CD4-positive, alpha-beta memory T cell (primary cell): Measurements from ENCODE around the gene TMEM130. TPM values are rescaled to one million over a fixed set of nuclear protein-coding genes. Genes with fewer than 3 reads are reported as not detected.
"Not testable (repeated sequence)": the region's sequence is repeated elsewhere in the genome, so short reads cannot be mapped to it uniquely, and the experiment has no call there.

Source experiments
- CTCF ChIA-PET: fragments of 350-600 bp; sonication (Branson Sonifier 250); formaldehyde crosslinking; loops from one replicate; lab custom pipeline; 2021; ENCODE audit warnings: inconsistent platforms; ENCODE audit not compliant: partially characterized antibody; lab: Charles Lee
- POLR2A ChIA-PET: fragments of 350-600 bp; sonication (Branson Sonifier 250); formaldehyde crosslinking; loops from one replicate; lab custom pipeline; 2021; ENCODE audit not compliant: partially characterized antibody; lab: Charles Lee
- DNase-seq, 5 donors: peaks; one replicate each; pipeline versions ENCODE4 v3.0.0 to v3.0.0-alpha.2; 2020 to 2022; ENCODE audit warnings: mixed read lengths in 1 of 5
- H3K27ac ChIP-seq: one replicate; pipeline ENCODE4 v1.7.0; 2013; ENCODE audit warnings: low read depth, low read length
- H3K27me3 ChIP-seq: 2 replicates; pipeline ENCODE4 v1.7.0; 2013; ENCODE audit warnings: mild to moderate bottlenecking, low read length, moderate library complexity; ENCODE audit not compliant: insufficient read depth
- H3K36me3 ChIP-seq: 2 replicates; pipeline ENCODE4 v1.7.0; 2013; ENCODE audit warnings: mild to moderate bottlenecking, low read length, moderate library complexity; ENCODE audit not compliant: insufficient read depth
- H3K4me1 ChIP-seq: 2 replicates; pipeline ENCODE4 v1.7.0; 2013; ENCODE audit warnings: mild to moderate bottlenecking, low read length, moderate library complexity; ENCODE audit not compliant: insufficient read depth
- H3K4me3 ChIP-seq, 2 donors: one replicate each; pipeline ENCODE4 v1.7.0; 2013; ENCODE audit warnings: low read length in 2 of 2, mild to moderate bottlenecking in 1 of 2
- H3K9me3 ChIP-seq, 2 donors: one replicate each; pipeline ENCODE4 v1.7.0; 2013; ENCODE audit warnings: low read length in 2 of 2, control low read depth in 1 of 2; ENCODE audit not compliant: control insufficient read depth in 1 of 2
- H3K27ac Mint-ChIP-seq, 7 donors: one replicate each; pipeline ENCODE4 v1.8.0; 2020 to 2021; ENCODE audit warnings: mixed read lengths in 7 of 7, mild to moderate bottlenecking in 6 of 7, inconsistent platforms in 3 of 7, moderate library complexity in 3 of 7
- H3K27me3 Mint-ChIP-seq, 2 donors: one replicate each; pipeline ENCODE4 v1.8.0; 2020 to 2021; ENCODE audit warnings: mixed read lengths in 2 of 2
- H3K36me3 Mint-ChIP-seq, 2 donors: one replicate each; pipeline ENCODE4 v1.8.0; 2020 to 2021; ENCODE audit warnings: mixed read lengths in 2 of 2, inconsistent platforms in 1 of 2, mild to moderate bottlenecking in 1 of 2
- H3K4me1 Mint-ChIP-seq, 4 donors: one replicate each; pipeline ENCODE4 v1.8.0; 2020 to 2021; ENCODE audit warnings: mixed read lengths in 4 of 4, mild to moderate bottlenecking in 1 of 4
- H3K4me3 Mint-ChIP-seq, 8 donors: one replicate each; pipeline ENCODE4 v1.8.0; 2020 to 2021; ENCODE audit warnings: mixed read lengths in 8 of 8, mild to moderate bottlenecking in 7 of 8, moderate library complexity in 6 of 8, inconsistent platforms in 3 of 8
- H3K9me3 Mint-ChIP-seq, 8 donors: one replicate each; pipeline ENCODE4 v1.8.0; 2020 to 2021; ENCODE audit warnings: mixed read lengths in 8 of 8, mild to moderate bottlenecking in 5 of 8, inconsistent platforms in 3 of 8, moderate library complexity in 1 of 8
- intact Hi-C: fragments of 100-400 bp; cut with micrococcal nuclease; formaldehyde crosslinking; loops from one replicate; pipeline ENCODE4 v1.15.1; 2023
- polyA plus RNA-seq, 2 donors: library from polyadenylated mRNA; unstranded; fragments of 300-500 nt; fragmentation: Illumina TruSeq; gene quantifications; one replicate each; pipeline ENCODE4 v1.2.3, GENCODE V29; 2021
- total RNA-seq, 2 experiments: library from RNA; stranded (reverse); gene quantifications; one replicate each; pipeline ENCODE4 v1.2.3, GENCODE V29; 2021

Gene TMEM130
- total and polyA plus RNA-seq, 4 experiments from 2014 or later = not detected

- Mint-ChIP-seq H3K9me3 (peaks cover 0 to 1% (median 0%) of the 10 kb centered on the region in 8 donors), H3K4me3 (no peak overlapping the region), H3K27me3 (peaks cover 7 to 10% of the 10 kb centered on the region in 2 donors), H3K4me1 (no peaks in the 10 kb centered on the region), H3K36me3 (no peaks in the 10 kb centered on the region), H3K27ac (peak overlapping the region in 1 of 7 donors; percentile 37)
- Histone ChIP-seq H3K36me3 (no peaks in the 10 kb centered on the region), H3K4me1 (no peaks in the 10 kb centered on the region), H3K27ac (no peak overlapping the region), H3K9me3 (no peaks in the 10 kb centered on the region), H3K4me3 (no peak overlapping the region), H3K27me3 (no peaks in the 10 kb centered on the region)
- ChIA-PET CTCF (interaction anchor here (1.2 kb wide), 1 partner anchor 15 kb away, joined by 4 read pairs; no protein-coding TSS in a partner anchor), POLR2A (no interaction called here)
- no peak for DNase-seq
- intact Hi-C loops = no loop called here
Observed at GRCh38 chr7:98855610-98856422, 14.0 kb downstream of the TMEM130 start.

- H3K4me1 Mint-ChIP-seq = no peaks in the 10 kb centered on the region
- H3K36me3 Mint-ChIP-seq = peaks cover 0 to 3% of the 10 kb centered on the region in 2 donors
- POLR2A ChIA-PET = no interaction called here
- no peak overlapping the region for H3K4me3 Mint-ChIP-seq
- Histone ChIP-seq H3K27me3 (no peaks in the 10 kb centered on the region), H3K36me3 (no peaks in the 10 kb centered on the region), H3K4me1 (no peaks in the 10 kb centered on the region), H3K4me3 (no peak overlapping the region), H3K9me3 (no peaks in the 10 kb centered on the region), H3K27ac (no peak overlapping the region)
- intact Hi-C loops = no loop called here
- peaks cover 2 to 4% of the 10 kb centered on the region in 2 donors for H3K27me3 Mint-ChIP-seq
- H3K27ac Mint-ChIP-seq = peak overlapping the region in 1 of 7 donors; percentile 43
- CTCF ChIA-PET = no interaction called here
- DNase-seq = no peak
- H3K9me3 Mint-ChIP-seq = peaks cover 0 to 10% (median 4%) of the 10 kb centered on the region in 8 donors
Observed at GRCh38 chr7:98852826-98853225, 17.0 kb downstream of the TMEM130 start.

DNA sequence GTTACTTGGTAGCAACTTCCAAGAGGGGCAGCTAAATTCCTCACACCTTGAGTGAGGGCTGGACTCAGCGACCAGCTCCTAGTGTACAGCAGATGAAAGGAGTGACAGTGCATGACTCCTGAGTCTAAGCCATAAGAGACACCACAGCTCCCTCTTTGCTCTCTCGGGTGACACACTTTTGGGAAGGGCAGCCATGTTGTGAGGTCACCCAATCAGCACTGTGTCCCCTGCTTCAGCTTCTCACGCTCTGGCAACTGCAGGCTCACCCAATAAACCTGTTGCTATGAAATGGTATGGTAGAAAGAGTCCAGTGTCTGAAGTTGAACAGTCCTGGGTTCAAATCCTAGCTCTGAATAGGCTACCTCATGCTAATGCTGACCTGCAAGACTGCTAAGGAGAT lies 20.9 kb downstream of the TMEM130 start:
- no peaks in the 10 kb centered on the region for H3K4me1 Mint-ChIP-seq
- Histone ChIP-seq H3K27ac (no peak overlapping the region), H3K36me3 (no peaks in the 10 kb centered on the region), H3K9me3 (no peaks in the 10 kb centered on the region), H3K4me3 (no peak overlapping the region), H3K27me3 (no peaks in the 10 kb centered on the region), H3K4me1 (no peaks in the 10 kb centered on the region)
- ChIA-PET CTCF (interaction anchor here (1.3 kb wide), 1 partner anchor 10 kb away, joined by 5 read pairs; no protein-coding TSS in a partner anchor), POLR2A (no interaction called here)
- H3K4me3 Mint-ChIP-seq = no peak overlapping the region
- intact Hi-C loops = no loop called here
- peaks cover 0 to 3% of the 10 kb centered on the region in 2 donors for H3K36me3 Mint-ChIP-seq
- peaks cover 2 to 4% of the 10 kb centered on the region in 2 donors for H3K27me3 Mint-ChIP-seq
- H3K9me3 Mint-ChIP-seq = peaks cover 0 to 10% (median 4%) of the 10 kb centered on the region in 8 donors
- no peak overlapping the region for H3K27ac Mint-ChIP-seq
- DNase-seq = no peak

- H3K36me3 ChIP-seq, intact Hi-C loops, H3K27me3 ChIP-seq, H3K36me3 Mint-ChIP-seq, H3K4me1 Mint-ChIP-seq, H3K4me1 ChIP-seq, H3K27ac ChIP-seq, H3K27ac Mint-ChIP-seq, H3K9me3 ChIP-seq, H3K4me3 Mint-ChIP-seq, H3K27me3 Mint-ChIP-seq, H3K4me3 ChIP-seq, DNase-seq, POLR2A ChIA-PET, H3K9me3 Mint-ChIP-seq: not testable (repeated sequence)
- CTCF ChIA-PET = interaction anchor here (2.2 to 8.2 kb wide), 4 partner anchors 8 to 409 kb away, joined by 7 to 111 read pairs (median 26); no protein-coding TSS in a partner anchor
Observed at GRCh38 chr7:98842552-98842951, 27.3 kb downstream of the TMEM130 start.

DNA sequence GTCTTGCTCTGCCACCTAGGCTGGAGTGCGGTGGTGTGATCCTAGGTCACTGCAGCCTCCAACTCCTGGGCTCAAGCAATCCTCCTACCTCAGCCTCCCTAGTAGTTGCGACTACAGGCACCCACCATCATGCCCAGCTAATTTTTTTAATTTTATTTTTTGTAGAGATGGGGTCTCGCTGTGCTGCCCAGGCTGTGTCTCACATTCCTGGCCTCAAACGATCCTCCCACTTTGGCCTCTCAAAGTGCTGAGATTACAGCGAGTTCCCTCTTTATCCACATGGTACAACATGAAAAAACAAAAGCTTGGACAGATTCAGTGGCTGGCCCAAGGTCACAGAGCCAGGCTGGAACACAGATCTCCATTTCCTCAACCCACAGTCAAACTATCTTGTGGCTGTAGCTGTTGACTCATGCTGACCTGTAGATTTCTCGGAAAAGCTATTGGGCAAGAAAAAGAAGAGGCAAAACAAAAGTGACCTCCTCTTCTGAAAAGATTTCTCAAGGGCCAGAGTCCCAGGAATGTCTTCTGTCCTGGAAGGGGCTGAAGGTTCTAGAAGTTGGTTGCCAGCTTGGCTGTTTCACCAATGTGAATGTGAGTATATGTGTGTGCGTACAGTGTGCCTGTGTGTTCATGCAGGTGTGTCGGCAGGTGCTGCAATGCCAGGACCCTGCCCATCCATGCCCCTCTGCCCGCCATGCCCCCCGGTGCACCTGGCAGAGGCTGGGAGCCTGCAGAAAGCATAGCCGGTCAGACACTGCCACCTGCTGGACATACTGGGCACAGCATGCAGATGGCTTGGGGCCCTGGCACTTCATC lies 28.4 kb downstream of the TMEM130 start:
- H3K27me3 ChIP-seq = no peaks in the 10 kb centered on the region
- intact Hi-C loops = loop anchor here (1.0 kb wide), 1 partner anchor 408 kb away; no protein-coding TSS in a partner anchor
- H3K4me3 ChIP-seq = no peak overlapping the region
- Mint-ChIP-seq H3K27ac (no peak overlapping the region), H3K27me3 (peaks cover 2 to 8% of the 10 kb centered on the region in 2 donors), H3K4me3 (no peak overlapping the region), H3K4me1 (peaks cover 0 to 5% (median 0%) of the 10 kb centered on the region in 4 donors), H3K36me3 (no peaks in the 10 kb centered on the region), H3K9me3 (no peaks in the 10 kb centered on the region)
- POLR2A ChIA-PET = no interaction called here
- H3K9me3 ChIP-seq = no peaks in the 10 kb centered on the region
- CTCF ChIA-PET = interaction anchor here (0.7 to 8.2 kb wide), 13 partner anchors 9 to 420 kb away, joined by 3 to 111 read pairs (median 4); no protein-coding TSS in a partner anchor
- no peaks in the 10 kb centered on the region for H3K36me3 ChIP-seq
- no peaks in the 10 kb centered on the region for H3K4me1 ChIP-seq
- peak; percentile 38 to 57 (median 46) for DNase-seq
- H3K27ac ChIP-seq = no peak overlapping the region

GRCh38 chr7:98840722-98841121 lies 29.1 kb downstream of the TMEM130 start:
- DNase-seq = no peak
- no peaks in the 10 kb centered on the region for H3K4me1 ChIP-seq
- Mint-ChIP-seq H3K4me1 (peaks cover 0 to 5% (median 0%) of the 10 kb centered on the region in 4 donors), H3K27me3 (peaks cover 2 to 8% of the 10 kb centered on the region in 2 donors), H3K36me3 (no peaks in the 10 kb centered on the region), H3K27ac (no peak overlapping the region), H3K4me3 (no peak overlapping the region), H3K9me3 (no peaks in the 10 kb centered on the region)
- no peaks in the 10 kb centered on the region for H3K9me3 ChIP-seq
- no peaks in the 10 kb centered on the region for H3K27me3 ChIP-seq
- ChIA-PET CTCF (interaction anchor here (1.0 to 8.2 kb wide), 10 partner anchors 9 to 407 kb away, joined by 3 to 111 read pairs (median 6); no protein-coding TSS in a partner anchor), POLR2A (no interaction called here)
- H3K4me3 ChIP-seq = no peak overlapping the region
- H3K36me3 ChIP-seq = no peaks in the 10 kb centered on the region
- intact Hi-C loops = loop anchor here (1.0 kb wide), 1 partner anchor 407 kb away; no protein-coding TSS in a partner anchor
- H3K27ac ChIP-seq = no peak overlapping the region

GRCh38 chr7:98840096-98840495 lies 29.7 kb downstream of the TMEM130 start:
- intact Hi-C loops = no loop called here
- Histone ChIP-seq H3K9me3 (no peaks in the 10 kb centered on the region), H3K4me3 (no peak overlapping the region), H3K27ac (no peak overlapping the region), H3K4me1 (no peaks in the 10 kb centered on the region), H3K27me3 (no peaks in the 10 kb centered on the region), H3K36me3 (no peaks in the 10 kb centered on the region)
- no peak overlapping the region for H3K27ac Mint-ChIP-seq
- no peaks in the 10 kb centered on the region for H3K36me3 Mint-ChIP-seq
- peaks cover 2 to 8% of the 10 kb centered on the region in 2 donors for H3K27me3 Mint-ChIP-seq
- no peak for DNase-seq
- H3K4me3 Mint-ChIP-seq = no peak overlapping the region
- CTCF ChIA-PET = interaction anchor here (0.5 to 8.2 kb wide), 7 partner anchors 8 to 406 kb away, joined by 3 to 111 read pairs (median 7); no protein-coding TSS in a partner anchor
- no peaks in the 10 kb centered on the region for H3K9me3 Mint-ChIP-seq
- POLR2A ChIA-PET = no interaction called here
- peaks cover 0 to 5% (median 0%) of the 10 kb centered on the region in 4 donors for H3K4me1 Mint-ChIP-seq
